GM18519 (cell line): Measurements from ENCODE around the gene ME3.
"Not testable (repeated sequence)": the region's sequence is repeated elsewhere in the genome, so short reads cannot be mapped to it uniquely, and the experiment has no call there.

ENCODE experiments used
- ATAC-seq: cut with Tn5 transposase; IDR thresholded peaks from one replicate; pipeline ENCODE4 v1.9.1; 2021; ENCODE audit warnings: mild to moderate bottlenecking, moderate library complexity; ENCODE audit not compliant: unreplicated experiment, low FRiP score

ME3 gene

GRCh38 chr11:86666193-86666592 is 6.2 kb downstream of the ME3 start:
- ATAC-seq, result no peak

DNA sequence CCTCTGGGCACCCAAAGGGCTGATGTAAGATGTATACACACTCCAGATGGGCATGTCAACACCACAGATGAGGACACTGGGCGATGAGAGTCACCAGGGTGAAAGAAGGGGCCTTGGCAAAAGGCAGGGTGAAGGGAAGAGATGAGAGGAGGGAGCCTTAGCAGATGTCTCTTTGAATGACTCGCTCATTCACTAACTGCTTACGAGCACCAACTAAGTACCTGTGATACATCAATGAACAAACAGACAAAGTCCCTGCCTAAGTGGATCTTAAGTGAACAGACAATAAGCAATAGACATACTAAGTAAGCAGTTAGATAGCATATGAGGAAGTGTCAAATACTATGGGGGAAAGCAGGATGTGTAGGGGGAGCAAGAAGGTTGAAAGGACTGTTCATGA is 7.5 kb downstream of the ME3 start:
- no peak for ATAC-seq

- ATAC-seq, result no peak
These were observed 8.7 kb downstream of the ME3 start for GRCh38 chr11:86663761-86664160.

DNA sequence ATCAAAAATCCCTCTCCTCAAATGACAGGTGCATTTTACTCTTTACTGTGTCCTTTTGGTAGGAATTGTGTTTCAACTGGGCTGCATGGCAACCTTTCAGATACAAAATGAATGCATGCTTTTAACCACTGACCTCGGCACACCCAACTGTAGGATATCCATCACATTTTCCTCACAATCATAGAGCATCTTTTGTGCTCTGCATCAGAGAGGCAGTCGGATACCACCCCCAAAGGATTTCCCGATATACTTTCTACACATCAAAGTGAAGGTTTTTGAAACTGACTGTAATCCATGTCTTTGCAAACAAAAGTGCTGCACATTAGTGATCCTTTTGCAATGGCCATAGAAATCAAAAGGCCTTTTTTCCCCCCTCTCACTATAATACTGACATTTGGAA is 9.1 kb downstream of the ME3 start:
- no peak for ATAC-seq

- no peak for ATAC-seq
These were observed 11.7 kb downstream of the ME3 start for GRCh38 chr11:86660736-86661135.

DNA sequence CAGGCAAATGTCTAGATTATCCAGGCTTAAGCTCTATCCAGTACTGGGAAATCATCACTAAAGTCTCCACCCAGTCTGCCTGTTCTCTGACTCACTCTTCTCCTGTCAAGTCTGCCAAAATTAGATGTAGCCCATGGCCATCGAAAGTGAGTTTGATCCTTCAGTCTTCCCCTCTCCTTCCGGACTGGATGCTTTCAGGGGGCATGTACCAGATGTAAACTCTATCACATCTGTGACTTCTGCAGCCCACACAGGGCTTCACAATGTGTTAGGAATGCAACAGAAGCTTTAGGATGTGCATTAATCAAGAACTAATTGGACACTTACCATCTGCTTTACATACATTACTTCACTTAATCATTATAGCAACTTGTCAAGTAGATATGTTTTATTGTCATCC is 12.3 kb downstream of the ME3 start:
- ATAC-seq, result no peak

- ATAC-seq, result no peak
These were observed 13.9 kb downstream of the ME3 start for GRCh38 chr11:86658534-86658933.

- ATAC-seq, result not testable (repeated sequence)
These were observed 27.2 kb downstream of the ME3 start for GRCh38 chr11:86645212-86645611.

DNA sequence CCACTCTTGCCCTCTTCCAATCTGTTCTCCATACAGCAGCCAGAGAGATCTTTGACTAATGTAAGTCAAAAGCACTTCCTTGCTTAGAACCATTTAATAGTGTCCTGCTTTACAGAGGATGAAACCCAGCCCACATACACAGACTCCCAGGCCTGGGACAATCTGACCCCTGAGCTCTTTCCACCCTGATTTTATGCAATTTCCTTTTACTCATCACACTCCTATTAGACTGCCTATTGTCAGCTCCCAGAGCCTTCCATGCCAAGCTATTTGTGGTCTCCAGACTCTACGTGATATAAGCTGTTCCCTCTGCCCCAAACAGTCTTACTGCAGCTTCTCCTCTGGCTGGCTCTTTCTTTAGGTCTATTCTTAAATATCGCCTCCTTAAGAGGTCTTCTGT is 28.1 kb downstream of the ME3 start:
- no peak for ATAC-seq

DNA sequence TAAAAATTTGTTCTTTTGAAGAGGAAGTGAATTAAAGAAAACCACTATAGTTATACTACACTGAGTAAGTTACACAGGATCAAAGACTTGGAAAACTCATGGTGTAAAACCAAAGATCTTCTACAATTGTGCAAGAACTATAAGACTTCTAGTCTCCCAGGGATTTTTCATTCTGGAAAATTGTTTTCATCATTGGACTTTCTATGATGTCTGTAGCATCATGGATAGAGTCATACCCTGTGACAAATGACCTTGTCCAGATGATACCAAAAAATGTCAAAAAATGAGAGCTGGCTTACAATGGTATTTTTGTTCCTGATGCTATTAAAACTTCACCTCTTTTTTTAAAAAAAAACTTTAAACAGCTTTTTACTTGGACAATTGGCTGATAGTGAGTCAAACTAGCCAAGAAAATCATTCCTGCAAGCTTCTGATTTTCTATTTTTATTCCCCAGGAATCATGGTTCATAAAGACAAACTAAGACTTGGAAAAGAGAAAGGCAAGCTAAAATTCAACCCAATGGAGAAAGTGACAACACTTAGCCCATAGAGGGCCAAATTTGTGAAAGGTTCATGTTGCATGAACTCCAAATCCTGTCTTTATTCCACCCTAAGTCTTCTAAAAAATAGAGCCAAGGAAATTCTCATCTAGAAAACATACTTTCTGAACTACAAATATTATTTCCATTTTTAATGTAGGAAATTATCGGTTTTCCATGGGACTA is 30.7 kb downstream of the ME3 start:
- ATAC-seq, result no peak

DNA sequence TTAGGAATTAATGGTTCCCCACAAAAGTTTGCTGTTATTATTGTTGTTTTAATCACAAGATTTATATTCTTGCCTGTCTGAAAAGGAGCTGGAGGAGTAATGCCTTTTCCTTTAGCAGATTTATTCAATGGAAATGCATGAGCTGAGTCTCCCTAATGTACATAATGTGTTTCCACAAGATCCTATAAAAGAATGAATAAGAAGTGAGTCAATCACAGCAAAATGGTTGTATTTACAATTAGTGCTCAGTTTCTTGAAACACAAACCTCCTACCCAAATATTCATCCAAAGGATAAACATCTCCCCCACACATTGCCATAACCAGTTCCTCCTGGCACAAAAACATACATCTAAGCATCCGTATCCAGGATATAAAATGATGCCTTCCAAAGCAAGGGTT is 33.3 kb downstream of the ME3 start:
- ATAC-seq, result no peak

GRCh38 chr11:86638673-86639072 is 33.7 kb downstream of the ME3 start:
- no peak for ATAC-seq

DNA sequence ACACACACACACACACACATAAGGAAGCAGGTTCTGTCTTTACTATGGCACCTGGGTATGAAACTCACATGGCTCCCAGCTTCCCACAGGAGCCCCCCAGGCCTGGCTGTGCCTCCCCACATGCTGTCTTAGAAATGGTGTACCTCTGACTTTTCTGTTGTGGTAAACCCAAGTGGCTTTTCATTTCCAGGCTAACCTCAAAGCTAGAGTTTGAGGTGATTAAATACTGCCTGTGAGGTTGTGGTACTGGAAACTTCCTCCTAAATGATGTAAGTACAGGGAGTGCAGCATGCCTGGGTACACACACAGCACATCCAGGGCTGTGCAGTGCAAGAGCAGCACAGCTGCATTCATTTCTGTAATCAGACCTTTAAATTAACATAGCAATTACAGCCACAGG is 34.4 kb downstream of the ME3 start:
- ATAC-seq, result peak; percentile 54

DNA sequence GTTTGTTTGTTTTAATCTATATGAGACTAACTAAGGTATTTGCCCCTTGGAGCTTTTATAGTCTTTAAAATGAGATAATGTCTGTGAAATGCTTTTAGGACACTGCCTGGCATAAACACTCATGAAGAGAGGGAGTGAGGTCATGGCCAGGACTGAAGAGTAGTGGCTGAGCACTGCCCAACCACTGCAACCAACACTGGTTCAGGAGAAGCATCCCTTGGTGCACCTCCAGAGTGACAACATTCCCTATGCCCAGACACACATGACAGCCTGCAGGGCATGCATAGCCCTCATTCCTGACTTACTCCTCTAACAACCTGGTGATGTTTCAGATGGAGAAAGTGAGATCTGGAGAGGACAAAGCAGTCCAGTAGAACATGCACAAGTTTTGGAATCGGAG is 36.1 kb downstream of the ME3 start:
- no peak for ATAC-seq

- no peak for ATAC-seq
These were observed 39.7 kb downstream of the ME3 start for GRCh38 chr11:86632499-86633269.

GRCh38 chr11:86630229-86630981 is 42.0 kb downstream of the ME3 start:
- no peak for ATAC-seq

- ATAC-seq, result no peak
These were observed 43.2 kb downstream of the ME3 start for GRCh38 chr11:86629045-86629706.

DNA sequence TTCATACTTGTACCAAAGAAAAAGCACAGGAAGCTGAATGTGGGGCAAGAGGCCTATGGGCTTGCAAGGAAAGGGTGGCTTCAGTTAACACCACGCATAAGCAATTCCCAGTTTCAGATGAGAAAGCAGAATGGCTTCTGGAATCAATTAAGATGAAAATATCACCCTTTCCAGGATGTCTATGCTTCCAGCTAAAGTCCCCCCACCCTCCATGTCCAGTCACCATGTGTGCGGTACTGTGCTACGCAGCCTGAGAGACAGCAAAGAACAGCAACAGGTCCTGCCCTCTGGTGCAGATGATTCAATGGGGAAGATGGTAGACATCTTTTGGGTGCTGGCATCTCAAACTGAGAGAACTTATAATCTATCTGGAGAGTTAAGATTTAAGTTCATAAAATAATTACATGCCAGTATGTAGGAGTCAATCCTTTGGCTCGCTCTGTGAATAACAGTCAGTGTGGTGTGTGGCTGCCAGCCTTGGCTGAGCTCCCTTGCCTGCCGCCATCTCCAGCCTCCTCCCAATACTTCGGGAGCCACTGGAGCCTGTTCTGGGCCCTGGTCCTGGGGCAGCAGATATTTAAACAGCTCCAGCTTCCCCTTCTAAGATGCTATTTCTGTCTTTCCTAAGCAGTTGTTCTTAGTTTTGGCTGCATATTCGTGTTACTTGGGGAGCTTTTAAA is 44.5 kb downstream of the ME3 start:
- no peak for ATAC-seq

DNA sequence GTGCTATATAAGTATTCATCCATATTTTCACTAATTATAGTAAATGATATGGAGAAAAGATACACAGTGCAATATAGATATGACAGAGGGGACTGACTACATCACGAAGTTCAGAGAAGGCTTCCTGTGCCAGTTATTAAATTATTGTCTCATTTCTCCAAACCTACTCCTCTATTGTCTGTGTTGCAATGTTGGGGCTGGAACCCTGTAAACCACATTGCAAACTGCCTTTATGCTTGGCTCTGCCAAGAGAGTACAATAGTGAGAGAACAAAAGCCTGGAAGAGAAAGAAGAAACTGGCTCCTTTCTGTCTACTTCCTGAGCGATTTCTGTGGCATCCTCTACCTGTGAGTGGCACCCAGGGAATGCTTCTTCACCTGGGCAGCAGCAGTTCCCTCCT is 46.4 kb downstream of the ME3 start:
- no peak for ATAC-seq

DNA sequence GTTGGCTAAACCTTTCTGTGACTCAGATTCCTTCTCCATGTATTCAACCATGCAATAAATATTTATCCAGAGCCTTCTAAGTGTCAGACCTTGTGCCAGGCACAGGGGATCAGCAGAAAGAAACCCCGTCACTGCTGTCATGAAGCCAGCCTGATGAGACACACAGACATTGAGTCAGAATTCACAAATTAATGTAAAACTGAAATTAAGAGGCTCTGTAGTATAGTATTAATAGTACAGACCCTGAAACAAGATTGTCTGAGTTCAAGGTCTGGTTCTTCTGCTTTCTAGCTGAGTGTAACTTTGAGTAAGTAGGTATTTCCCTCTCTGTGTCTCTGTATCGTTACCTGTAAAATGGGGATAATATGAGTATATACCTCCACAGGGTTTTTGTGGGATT is 46.9 kb downstream of the ME3 start:
- peak; percentile 48 for ATAC-seq
